Measurements from ENCODE around the gene POLR1D.

GRCh38 chr13:27662738-27663470 is 41.2 kb downstream of the POLR1D start:
- TF ChIP-seq CTCF (IDR thresholded peaks at IDR 0.05) (no peak), POLR2A (IDR thresholded peaks at IDR 0.05; ENCODE audit: low read depth) (no peak)
